ENCODE measurements around the gene MYF6. TPM values are rescaled to one million over a fixed set of nuclear protein-coding genes. Genes with fewer than 3 reads are reported as not detected.

The MYF6 gene
- total RNA-seq, 1 experiment from 2014 or later = not detected

DNA sequence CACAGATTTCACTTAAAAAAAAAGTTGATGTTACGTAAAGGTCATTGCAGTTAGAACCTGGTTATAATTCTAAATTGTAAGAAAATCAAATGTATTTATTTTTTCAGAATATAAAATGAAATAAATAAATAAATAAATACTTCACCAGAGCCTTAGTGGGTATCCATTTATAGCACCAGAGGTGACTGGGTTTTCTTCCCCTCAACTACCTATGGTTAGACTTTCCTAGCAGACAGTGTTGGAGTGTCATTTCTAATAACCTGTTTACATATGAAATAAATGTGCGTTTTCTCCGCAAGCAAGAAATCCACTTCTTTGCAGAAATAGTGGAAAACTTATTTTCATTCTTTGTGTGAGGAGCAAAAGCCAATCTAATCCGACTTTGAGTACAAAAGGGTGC, 6.0 kb downstream of the MYF6 start (continued):
- TF ChIP-seq, protein P1, sequence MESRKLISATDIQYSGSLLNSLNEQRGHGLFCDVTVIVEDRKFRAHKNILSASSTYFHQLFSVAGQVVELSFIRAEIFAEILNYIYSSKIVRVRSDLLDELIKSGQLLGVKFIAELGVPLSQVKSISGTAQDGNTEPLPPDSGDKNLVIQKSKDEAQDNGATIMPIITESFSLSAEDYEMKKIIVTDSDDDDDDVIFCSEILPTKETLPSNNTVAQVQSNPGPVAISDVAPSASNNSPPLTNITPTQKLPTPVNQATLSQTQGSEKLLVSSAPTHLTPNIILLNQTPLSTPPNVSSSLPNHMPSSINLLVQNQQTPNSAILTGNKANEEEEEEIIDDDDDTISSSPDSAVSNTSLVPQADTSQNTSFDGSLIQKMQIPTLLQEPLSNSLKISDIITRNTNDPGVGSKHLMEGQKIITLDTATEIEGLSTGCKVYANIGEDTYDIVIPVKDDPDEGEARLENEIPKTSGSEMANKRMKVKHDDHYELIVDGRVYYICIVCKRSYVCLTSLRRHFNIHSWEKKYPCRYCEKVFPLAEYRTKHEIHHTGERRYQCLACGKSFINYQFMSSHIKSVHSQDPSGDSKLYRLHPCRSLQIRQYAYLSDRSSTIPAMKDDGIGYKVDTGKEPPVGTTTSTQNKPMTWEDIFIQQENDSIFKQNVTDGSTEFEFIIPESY (IDR thresholded peaks at IDR 0.05; ENCODE audit: extremely low read depth, insufficient replicate concordance, low read length) = no peak
- no peak for TF ChIP-seq EGR1 (IDR thresholded peaks at IDR 0.05; ENCODE audit: low read depth)

DNA sequence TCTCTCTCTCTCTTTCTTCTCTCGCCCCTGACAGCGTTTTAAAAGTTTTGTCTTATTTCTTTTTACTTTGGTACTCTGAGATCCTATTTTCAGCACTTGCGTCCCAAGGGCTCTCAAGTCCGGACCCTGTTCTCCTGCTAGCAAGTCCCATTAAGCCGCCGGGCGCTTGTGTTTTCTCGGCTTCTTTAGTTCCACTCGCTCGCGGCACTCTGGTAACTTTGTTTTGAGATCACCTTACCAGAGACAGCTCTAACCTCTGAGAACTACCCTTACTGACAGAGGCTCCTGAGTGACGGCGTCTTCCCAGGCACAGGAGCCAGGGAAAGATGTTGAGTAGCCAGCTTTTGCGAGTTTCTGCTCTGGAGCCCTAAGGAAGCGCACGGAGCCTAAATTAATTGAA, 6.6 kb downstream of the MYF6 start:
- intact Hi-C loops (cut with micrococcal nuclease) = no loop called here
- no peak for TF ChIP-seq CEBPB (IDR thresholded peaks at IDR 0.05; ENCODE audit: low read depth)
- TF ChIP-seq RAD21 (IDR thresholded peaks at IDR 0.05; ENCODE audit: low read depth) = no peak
- no peak for TF ChIP-seq CBX3 (IDR thresholded peaks at IDR 0.05; ENCODE audit: low read depth)
- TF ChIP-seq ZNF274 (IDR thresholded peaks at IDR 0.05; ENCODE audit: low read depth, low read length) = no peak
- no peak for TF ChIP-seq EZH2 (IDR thresholded peaks at IDR 0.05)
- TF ChIP-seq, protein P2, sequence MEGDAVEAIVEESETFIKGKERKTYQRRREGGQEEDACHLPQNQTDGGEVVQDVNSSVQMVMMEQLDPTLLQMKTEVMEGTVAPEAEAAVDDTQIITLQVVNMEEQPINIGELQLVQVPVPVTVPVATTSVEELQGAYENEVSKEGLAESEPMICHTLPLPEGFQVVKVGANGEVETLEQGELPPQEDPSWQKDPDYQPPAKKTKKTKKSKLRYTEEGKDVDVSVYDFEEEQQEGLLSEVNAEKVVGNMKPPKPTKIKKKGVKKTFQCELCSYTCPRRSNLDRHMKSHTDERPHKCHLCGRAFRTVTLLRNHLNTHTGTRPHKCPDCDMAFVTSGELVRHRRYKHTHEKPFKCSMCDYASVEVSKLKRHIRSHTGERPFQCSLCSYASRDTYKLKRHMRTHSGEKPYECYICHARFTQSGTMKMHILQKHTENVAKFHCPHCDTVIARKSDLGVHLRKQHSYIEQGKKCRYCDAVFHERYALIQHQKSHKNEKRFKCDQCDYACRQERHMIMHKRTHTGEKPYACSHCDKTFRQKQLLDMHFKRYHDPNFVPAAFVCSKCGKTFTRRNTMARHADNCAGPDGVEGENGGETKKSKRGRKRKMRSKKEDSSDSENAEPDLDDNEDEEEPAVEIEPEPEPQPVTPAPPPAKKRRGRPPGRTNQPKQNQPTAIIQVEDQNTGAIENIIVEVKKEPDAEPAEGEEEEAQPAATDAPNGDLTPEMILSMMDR (IDR thresholded peaks at IDR 0.05 in 2 of 3, conservative IDR thresholded peaks at IDR 0.05 in 1 of 3; ENCODE audit: borderline replicate concordance in 1 of 3, insufficient read depth in 1 of 3, low read depth in 2 of 3, low read length in 2 of 3) = no peak
- no peak for TF ChIP-seq TCF7L2 (IDR thresholded peaks at IDR 0.05; ENCODE audit: borderline replicate concordance, extremely low read depth, insufficient read depth, insufficient read length)
- no peak for TF ChIP-seq SRF (IDR thresholded peaks at IDR 0.05; ENCODE audit: low read depth)
- TF ChIP-seq, protein P3, sequence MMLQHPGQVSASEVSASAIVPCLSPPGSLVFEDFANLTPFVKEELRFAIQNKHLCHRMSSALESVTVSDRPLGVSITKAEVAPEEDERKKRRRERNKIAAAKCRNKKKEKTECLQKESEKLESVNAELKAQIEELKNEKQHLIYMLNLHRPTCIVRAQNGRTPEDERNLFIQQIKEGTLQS (IDR thresholded peaks at IDR 0.05) = no peak
- no peak for TF ChIP-seq SP1 (IDR thresholded peaks at IDR 0.05; ENCODE audit: low read depth)
- TF ChIP-seq ELF1 (IDR thresholded peaks at IDR 0.05; ENCODE audit: borderline replicate concordance, low read depth) = no peak
- TF ChIP-seq, protein P1 (IDR thresholded peaks at IDR 0.05; ENCODE audit: extremely low read depth, insufficient replicate concordance, low read length) = no peak
- TF ChIP-seq YY1 (IDR thresholded peaks at IDR 0.05; ENCODE audit: extremely low read depth, insufficient replicate concordance, low read depth, low read length) = no peak
- TF ChIP-seq SIN3A (IDR thresholded peaks at IDR 0.05; ENCODE audit: low read depth) = no peak
- no peak for TF ChIP-seq ZFX (IDR thresholded peaks at IDR 0.05)
- TF ChIP-seq, protein P4, sequence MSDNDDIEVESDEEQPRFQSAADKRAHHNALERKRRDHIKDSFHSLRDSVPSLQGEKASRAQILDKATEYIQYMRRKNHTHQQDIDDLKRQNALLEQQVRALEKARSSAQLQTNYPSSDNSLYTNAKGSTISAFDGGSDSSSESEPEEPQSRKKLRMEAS (IDR thresholded peaks at IDR 0.05) = no peak
- Histone ChIP-seq H3K9me2 (ENCODE audit: insufficient read depth) (no peaks in the 10 kb centered on the region), H3K4me2 (ENCODE audit: low read length) (no peak overlapping the region), H4K20me1 (ENCODE audit: insufficient read depth) (no peaks in the 10 kb centered on the region), H3K36me3 (ENCODE audit: control insufficient read depth in 1 of 2, insufficient read depth in 2 of 2, low read length in 2 of 2) (no peaks in the 10 kb centered on the region), H3K27me3 (ENCODE audit: insufficient read depth, low read length) (peaks cover 24% of the 10 kb centered on the region), H3K9ac (ENCODE audit: low read length) (no peak overlapping the region), H3K79me2 (ENCODE audit: insufficient read depth, low read length) (no peaks in the 10 kb centered on the region), H3K4me3 (replicated peaks in 1 of 2; ENCODE audit: low read depth in 1 of 2, low read length in 2 of 2) (no peak overlapping the region), H3K27ac (ENCODE audit: low read depth, low read length) (no peak overlapping the region), H3K9me3 (ENCODE audit: control insufficient read depth in 1 of 2, insufficient read depth in 1 of 2, low read depth in 1 of 2, low read length in 2 of 2) (no peaks in the 10 kb centered on the region), H3K4me1 (ENCODE audit: control insufficient read depth in 1 of 2, insufficient read depth in 2 of 2, low read length in 2 of 2) (no peaks in the 10 kb centered on the region), H2AFZ (ENCODE audit: low read depth, low read length, poor library complexity, severe bottlenecking) (no peak overlapping the region)
- RAD21 ChIA-PET (ENCODE audit: low non-redundant PET in 1 of 2, low total read pairs in 2 of 2, uncharacterized antibody in 2 of 2, unreplicated experiment in 2 of 2) = no interaction called here
- CTCF ChIA-PET = no interaction called here
- DNase-seq (ENCODE audit: low read depth, low spot score) (no peak), ATAC-seq (no peak)
- BruUV-seq (replicated peaks) = no TSS peak
- POLR2A ChIA-PET = no interaction called here
